H1 (cell line): ENCODE data around the gene TMEM82. TPM values are rescaled to one million over a fixed set of nuclear protein-coding genes. Genes with fewer than 3 reads are reported as not detected.

ENCODE experiments used
- CTCF ChIA-PET: fragments of 300-600 bp; sonication (Branson Sonifier 250); formaldehyde crosslinking; loops from one replicate; lab custom pipeline; 2021; ENCODE audit not compliant: partially characterized antibody; lab: Charles Lee
- POLR2A ChIA-PET: fragments of 300-600 bp; sonication (Branson Sonifier 250); formaldehyde crosslinking; loops from one replicate; lab custom pipeline; 2021; ENCODE audit warnings: inconsistent platforms; ENCODE audit not compliant: partially characterized antibody; lab: Charles Lee
- DNase-seq, 2 experiments: peaks; one replicate each; pipeline versions ENCODE4 v3.0.0 to v3.0.0-alpha.2; 2010 to 2022; ENCODE audit warnings: low spot score in 2 of 2, low read depth in 1 of 2, mixed read lengths in 1 of 2
- FAIRE-seq: peaks from 2 replicates; lab custom pipeline; 2011; peaks lifted over from hg19 to GRCh38; lab: Jason Lieb, UNC
- H2AFZ ChIP-seq: 2 replicates; pipeline ENCODE4 v1.8.1; 2012; ENCODE audit warnings: low read length, inconsistent platforms
- H2AK5ac ChIP-seq: 2 replicates; pipeline ENCODE4 v1.6.1; 2013; ENCODE audit warnings: low read depth, low read length
- H2BK120ac ChIP-seq: replicated peaks from 2 replicates; pipeline ENCODE3; 2013; ENCODE audit warnings: low read depth, low read length, inconsistent platforms
- H2BK12ac ChIP-seq: 2 replicates; pipeline ENCODE4 v1.6.1; 2013; ENCODE audit warnings: low read depth, low read length
- H2BK15ac ChIP-seq: 2 replicates; pipeline ENCODE4 v1.6.1; 2013; ENCODE audit warnings: low read length
- H2BK20ac ChIP-seq: 2 replicates; pipeline ENCODE4 v1.6.1; 2013; ENCODE audit warnings: low read length
- H2BK5ac ChIP-seq: 2 replicates; pipeline ENCODE4 v1.6.1; 2013; ENCODE audit warnings: low read depth, low read length
- H3K14ac ChIP-seq: 2 replicates; pipeline ENCODE4 v1.6.1; 2013; ENCODE audit warnings: inconsistent platforms; ENCODE audit not compliant: insufficient read length
- H3K18ac ChIP-seq: 2 replicates; pipeline ENCODE4 v1.6.1; 2013; ENCODE audit warnings: low read length; ENCODE audit errors: extremely low read depth
- H3K23ac ChIP-seq: 2 replicates; pipeline ENCODE4 v1.6.1; 2013; ENCODE audit warnings: inconsistent platforms; ENCODE audit not compliant: insufficient read length
- H3K23me2 ChIP-seq: 2 replicates; pipeline ENCODE4 v1.6.1; 2013; ENCODE audit warnings: low read depth, low read length
- H3K27ac ChIP-seq: 2 replicates; pipeline ENCODE4 v1.6.1; 2011; ENCODE audit warnings: low read depth, low read length, inconsistent platforms
- H3K27me3 ChIP-seq, 4 experiments: replicated peaks in 1 of 4; 1 replicate in 1 of 4; 2 replicates in 3 of 4; pipeline versions ENCODE4 v1.6.1 to v1.8.1; 2011 to 2013; ENCODE audit warnings: low read length in 3 of 4, mild to moderate bottlenecking in 3 of 4, inconsistent platforms in 2 of 4, mixed read lengths in 2 of 4, moderate library complexity in 1 of 4; ENCODE audit not compliant: control insufficient read depth in 3 of 4, insufficient read depth in 3 of 4; ENCODE audit errors: extremely low read depth in 1 of 4
- H3K36me3 ChIP-seq, 4 experiments: 2 replicates each; pipeline versions ENCODE4 v1.6.1 to v1.8.1; 2011 to 2013; ENCODE audit warnings: mild to moderate bottlenecking in 4 of 4, low read length in 3 of 4, moderate library complexity in 2 of 4, control low read depth in 1 of 4, inconsistent platforms in 1 of 4; ENCODE audit not compliant: insufficient read depth in 4 of 4, control insufficient read depth in 2 of 4
- H3K4ac ChIP-seq: replicated peaks from 2 replicates; pipeline ENCODE3; 2013; ENCODE audit warnings: low read length, low read depth, mixed read lengths, inconsistent platforms; ENCODE audit not compliant: insufficient read length
- H3K4me1 ChIP-seq, 4 experiments: replicated peaks in 1 of 4; 1 replicate in 1 of 4; 2 replicates in 3 of 4; pipeline versions ENCODE4 v1.6.1 to v1.8.1; 2011 to 2013; ENCODE audit warnings: low read length in 3 of 4, inconsistent platforms in 2 of 4, mixed read lengths in 1 of 4; ENCODE audit not compliant: insufficient read depth in 4 of 4, control insufficient read depth in 3 of 4
- H3K4me2 ChIP-seq, 2 experiments: 2 replicates each; pipeline versions ENCODE4 v1.6.1 to v1.8.1; 2011 to 2013; ENCODE audit warnings: low read depth in 2 of 2, low read length in 2 of 2, control low read depth in 1 of 2, inconsistent platforms in 1 of 2, mild to moderate bottlenecking in 1 of 2; ENCODE audit not compliant: insufficient read depth in 1 of 2
- H3K4me3 ChIP-seq, 4 experiments: fragments of 200-600, 300-600 bp in 1 of 4; sonication (generic), shearing (Covaris generic), sonication (Bioruptor Twin) in 1 of 4; 2 replicates each; pipeline versions ENCODE4 v1.5.1 to v1.8.1; 2011 to 2016; ENCODE audit warnings: low read length in 4 of 4, low read depth in 3 of 4, control low read depth in 2 of 4, inconsistent platforms in 2 of 4, mild to moderate bottlenecking in 2 of 4, mixed read lengths in 1 of 4, moderate library complexity in 1 of 4; ENCODE audit not compliant: insufficient read depth in 2 of 4; ENCODE audit errors: extremely low read depth in 1 of 4
- H3K56ac ChIP-seq: replicated peaks from 2 replicates; pipeline ENCODE3; 2013; ENCODE audit warnings: low read depth, mild to moderate bottlenecking, mixed read lengths, low read length, inconsistent platforms; ENCODE audit not compliant: insufficient read length
- H3K79me1 ChIP-seq: 2 replicates; pipeline ENCODE4 v1.6.1; 2013; ENCODE audit warnings: low read depth, low read length, control low read depth
- H3K79me2 ChIP-seq, 2 experiments: 2 replicates each; pipeline versions ENCODE4 v1.6.1 to v1.8.1; 2012 to 2013; ENCODE audit warnings: low read length in 2 of 2, mild to moderate bottlenecking in 2 of 2, inconsistent platforms in 1 of 2; ENCODE audit not compliant: insufficient read depth in 2 of 2, control insufficient read depth in 1 of 2
- H3K9ac ChIP-seq, 4 experiments: replicated peaks in 1 of 4; 1 replicate in 1 of 4; 2 replicates in 3 of 4; pipeline versions ENCODE4 v1.6.1 to v1.8.1; 2011 to 2013; ENCODE audit warnings: low read depth in 3 of 4, low read length in 3 of 4, control low read depth in 2 of 4, mild to moderate bottlenecking in 2 of 4, moderate library complexity in 2 of 4, inconsistent platforms in 1 of 4; ENCODE audit errors: extremely low read depth in 1 of 4
- H3K9me3 ChIP-seq, 2 experiments: 2 replicates each; pipeline versions ENCODE4 v1.6.1 to v1.8.1; 2012 to 2013; ENCODE audit warnings: mild to moderate bottlenecking in 2 of 2, moderate library complexity in 2 of 2, control low read depth in 1 of 2, inconsistent platforms in 1 of 2, low read depth in 1 of 2, low read length in 1 of 2, mixed read lengths in 1 of 2; ENCODE audit not compliant: insufficient read depth in 2 of 2
- H4K20me1 ChIP-seq, 2 experiments: replicated peaks in 1 of 2; 2 replicates each; pipeline versions ENCODE3 to v1.8.1; 2011 to 2013; ENCODE audit warnings: inconsistent platforms in 2 of 2, low read length in 2 of 2, mild to moderate bottlenecking in 1 of 2; ENCODE audit not compliant: insufficient read depth in 2 of 2, control insufficient read depth in 1 of 2
- H4K5ac ChIP-seq: 2 replicates; pipeline ENCODE4 v1.6.1; 2013; ENCODE audit warnings: low read length, low read depth, mixed read lengths, inconsistent platforms; ENCODE audit not compliant: insufficient read length
- H4K8ac ChIP-seq: 2 replicates; pipeline ENCODE4 v1.8.0; 2013; ENCODE audit warnings: mild to moderate bottlenecking, moderate library complexity, low read length, inconsistent platforms; ENCODE audit not compliant: insufficient read depth; ENCODE audit errors: extremely low read depth
- H4K91ac ChIP-seq: replicated peaks from 2 replicates; pipeline ENCODE3; 2013; ENCODE audit warnings: low read length, mixed read lengths, inconsistent platforms; ENCODE audit not compliant: insufficient read length
- ATF3 ChIP-seq: IDR thresholded peaks from 2 replicates; pipeline ENCODE4 v1.6.1; 2011; ENCODE audit warnings: low read depth, mild to moderate bottlenecking, low read length; ENCODE audit not compliant: insufficient read depth
- BRCA1 ChIP-seq: IDR thresholded peaks from 2 replicates; pipeline ENCODE4 v1.6.1; 2012; ENCODE audit warnings: low read depth, low read length, improper control_type of control experiment
- CTBP2 ChIP-seq: IDR thresholded peaks from 2 replicates; pipeline ENCODE4 v1.7.0; 2011; ENCODE audit warnings: borderline replicate concordance, mild to moderate bottlenecking, moderate library complexity, mixed read lengths, low read length; ENCODE audit not compliant: insufficient read depth, insufficient read length
- GABPA ChIP-seq: IDR thresholded peaks from 2 replicates; pipeline ENCODE4 v1.6.1; 2011; ENCODE audit warnings: mild to moderate bottlenecking, low read length, moderate library complexity, borderline replicate concordance; ENCODE audit not compliant: insufficient read depth
- HDAC6 ChIP-seq: IDR thresholded peaks from one replicate; pipeline ENCODE4 v1.7.1; 2012; ENCODE audit warnings: low read depth, mild to moderate bottlenecking, inconsistent platforms, low read length, moderate library complexity
- JUN ChIP-seq: IDR thresholded peaks from 2 replicates; pipeline ENCODE4 v1.6.1; 2011; ENCODE audit warnings: low read depth, mild to moderate bottlenecking, improper control_type of control experiment, low read length
- JUND ChIP-seq: IDR thresholded peaks from 2 replicates; pipeline ENCODE4 v1.6.1; 2011; ENCODE audit warnings: mild to moderate bottlenecking, improper control_type of control experiment, low read length
- KDM4A ChIP-seq: IDR thresholded peaks from one replicate; pipeline ENCODE4 v1.7.1; 2012; ENCODE audit warnings: low read depth, mild to moderate bottlenecking, moderate library complexity, low read length, inconsistent platforms; ENCODE audit not compliant: severe bottlenecking
- PHF8 ChIP-seq: fragments of 200-600 bp; sonication (generic); conservative IDR thresholded peaks from 2 replicates; pipeline ENCODE4 v1.7.1; 2012; ENCODE audit warnings: low read depth, mild to moderate bottlenecking, inconsistent platforms, low read length, moderate library complexity
- RAD21 ChIP-seq, 2 experiments: IDR thresholded peaks in 1 of 2; conservative IDR thresholded peaks in 1 of 2; 2 replicates each; pipeline ENCODE4 v1.6.1; 2011; ENCODE audit warnings: low read depth in 2 of 2, low read length in 2 of 2, improper control_type of control experiment in 1 of 2, inconsistent platforms in 1 of 2, mild to moderate bottlenecking in 1 of 2, moderate library complexity in 1 of 2
- RNF2 ChIP-seq: fragments of 200-900, 300-1000 bp; sonication (generic); IDR thresholded peaks from 2 replicates; pipeline ENCODE4 v1.7.1; 2016; ENCODE audit warnings: borderline replicate concordance, low read depth, mild to moderate bottlenecking, antibody characterized with exemption, low read length; ENCODE audit not compliant: poor library complexity, severe bottlenecking; ENCODE audit errors: missing control alignments
- SRF ChIP-seq: IDR thresholded peaks from 2 replicates; pipeline ENCODE4 v1.6.1; 2011; ENCODE audit warnings: mild to moderate bottlenecking, low read depth, low read length, moderate library complexity
- WGBS, 2 experiments: shearing (Covaris generic) in 1 of 2; methylation state at CpG; one replicate each; pipeline versions ENCODE4 v1.1.6 to v1.1.7; 2013 to 2015; ENCODE audit warnings: low lambda C conversion rate in 2 of 2, mixed read lengths in 2 of 2, inconsistent platforms in 1 of 2, low coverage in 1 of 2, missing lambda C conversion rate in 1 of 2; ENCODE audit not compliant: insufficient replicate concordance in 2 of 2, insufficient coverage in 1 of 2, insufficient read length in 1 of 2; ENCODE audit errors: extremely low coverage in 1 of 2, missing lambda C conversion rate in 1 of 2; 5-methylcytosine and 5-hydroxymethylcytosine counted together
- polyA plus RNA-seq, 7 experiments: library from polyadenylated mRNA; depleted of rRNA in 3 of 7; stranded (reverse) in 5 of 7; unstranded in 2 of 7; fragments of >200 nt in 5 of 7; fragments of 200-250 nt in 2 of 7; gene quantifications; 1 replicate in 5 of 7; 2 replicates in 1 of 7; 4 replicates in 1 of 7; pipeline versions ENCODE4 v1.2.1 to v1.2.3, GENCODE V29; 2011 to 2013; ENCODE audit warnings: missing spikeins in 2 of 7, mixed read lengths in 2 of 7
- total RNA-seq: library from RNA; stranded (reverse); fragmentation: NEBNext Ultra II Directional; extraction: Animal tissue kit (Norgen Biotek cat#: 25700); gene quantifications from 2 replicates; pipeline ENCODE4 v1.2.1, GENCODE V29; 2021

The TMEM82 gene
- total and polyA plus RNA-seq, 2 of the 8 experiments (the other 6 are each of a cell fraction or from before 2014, with no cell fraction given), result 0.32 to 2.1 TPM

- peaks cover 10 to 19% of the 10 kb centered on the region in 2 experiments for H4K20me1 ChIP-seq
- no peak overlapping the region for H4K5ac ChIP-seq
- no peak overlapping the region for H2BK5ac ChIP-seq
- H3K79me1 ChIP-seq, result peaks cover 15% of the 10 kb centered on the region
- 89% methylated on average over 15 of the region's 15 CpGs; no CpG with 5 or more reads in 1 of the 2 experiments for WGBS, 2 experiments
- no peak for FAIRE-seq
- H2BK120ac ChIP-seq, result no peak overlapping the region
- H3K18ac ChIP-seq, result no peak overlapping the region
- H3K9ac ChIP-seq, result no peak overlapping the region
- H3K4ac ChIP-seq, result no peak overlapping the region
- peaks cover 0 to 8% (median 6%) of the 10 kb centered on the region in 4 experiments; a peak in 5 of 7 replicates for H3K4me1 ChIP-seq
- no peak overlapping the region for H3K14ac ChIP-seq
- H3K79me2 ChIP-seq, result peaks cover 0 to 38% of the 10 kb centered on the region in 2 experiments; a peak in 2 of 4 replicates
- no peak overlapping the region for H2BK20ac ChIP-seq
- H4K91ac ChIP-seq, result no peak overlapping the region
- DNase-seq, result no peak
- H3K4me2 ChIP-seq, result no peak overlapping the region
- no peak overlapping the region for H3K4me3 ChIP-seq
- H2AK5ac ChIP-seq, result no peak overlapping the region
- H4K8ac ChIP-seq, result no peak overlapping the region
- peaks cover 13 to 50% (median 25%) of the 10 kb centered on the region in 4 experiments; a peak in 7 of 8 replicates for H3K36me3 ChIP-seq
- no peaks in the 10 kb centered on the region for H3K27me3 ChIP-seq
- no peak overlapping the region for H3K23ac ChIP-seq
- H3K9me3 ChIP-seq, result no peaks in the 10 kb centered on the region
- no peak overlapping the region for H2BK15ac ChIP-seq
- no peak overlapping the region for H2BK12ac ChIP-seq
- H3K56ac ChIP-seq, result no peak overlapping the region
- H3K23me2 ChIP-seq, result no peaks in the 10 kb centered on the region; the same call in 1 of the 2 replicates
- CTCF ChIA-PET, result interaction anchor here (1.0 kb wide), 1 partner anchor 37 kb away, joined by 6 read pairs; no protein-coding TSS in a partner anchor
- no peak overlapping the region for H2AFZ ChIP-seq
- no peak overlapping the region for H3K27ac ChIP-seq
- POLR2A ChIA-PET, result interaction anchor here (0.6 to 4.9 kb wide), 8 partner anchors 10 to 612 kb away, joined by 3 to 33 read pairs (median 3); no protein-coding TSS in a partner anchor
- no peak for TF ChIP-seq PHF8
- no peak for TF ChIP-seq RAD21 (IDR thresholded peaks at IDR 0.05 in 1 of 2, conservative IDR thresholded peaks at IDR 0.05 in 1 of 2; ENCODE audit: low read depth in 2 of 2, low read length in 2 of 2)
- no peak for TF ChIP-seq ATF3
- TF ChIP-seq KDM4A, result no peak
- TF ChIP-seq SRF, result no peak
- TF ChIP-seq JUN, result no peak
- TF ChIP-seq RNF2, result no peak
- no peak for TF ChIP-seq HDAC6
- TF ChIP-seq GABPA, result no peak
- no peak for TF ChIP-seq CTBP2
- TF ChIP-seq JUND, result no peak
- TF ChIP-seq BRCA1, result no peak
Observed at GRCh38 chr1:15764890-15765289, 22.6 kb downstream of the TMEM82 start.
